Heart left ventricle (tissue), 16 donors: ENCODE data around the gene FABP2. TPM values are rescaled to one million over a fixed set of nuclear protein-coding genes. Genes with fewer than 3 reads are reported as not detected.

ENCODE experiments used
- ATAC-seq, 4 donors: fragments of 200-7000 bp; cut with Tn5 transposase; one replicate each; pipeline ENCODE4 v1.9.1; 2020 to 2022; ENCODE audit warnings: moderate library complexity in 4 of 4, mild to moderate bottlenecking in 3 of 4, moderate number of reproducible peaks in 1 of 4
- DNase-seq, 5 donors: peaks; one replicate each; pipeline ENCODE4 v3.0.0-alpha.2; 2020
- H3K27ac ChIP-seq, 12 donors: fragments of 200-600 bp; sonication (generic) in 4 of 12; one replicate each; pipeline versions ENCODE4 v1.5.0 to v1.8.0; 2016 to 2022; ENCODE audit warnings: mild to moderate bottlenecking in 2 of 12
- H3K27me3 ChIP-seq, 9 donors: fragments of 200-600 bp; sonication (generic) in 2 of 9; one replicate each; pipeline versions ENCODE4 v1.5.1 to v1.8.0; 2016 to 2022; ENCODE audit warnings: mild to moderate bottlenecking in 3 of 9
- H3K36me3 ChIP-seq, 9 donors: fragments of 200-600 bp; sonication (generic) in 2 of 9; one replicate each; pipeline versions ENCODE4 v1.5.0 to v1.8.0; 2018 to 2022; ENCODE audit warnings: mild to moderate bottlenecking in 2 of 9
- H3K4me1 ChIP-seq, 12 donors: fragments of 200-600 bp; sonication (generic) in 4 of 12; one replicate each; pipeline versions ENCODE4 v1.5.0 to v1.8.0; 2016 to 2022; ENCODE audit warnings: mild to moderate bottlenecking in 3 of 12
- H3K4me3 ChIP-seq, 12 donors: fragments of 200-600 bp; sonication (generic) in 4 of 12; one replicate each; pipeline versions ENCODE4 v1.5.0 to v1.8.0; 2017 to 2022; ENCODE audit warnings: mild to moderate bottlenecking in 9 of 12, moderate library complexity in 4 of 12
- H3K9me3 ChIP-seq, 12 donors: fragments of 200-600 bp; sonication (generic) in 4 of 12; one replicate each; pipeline versions ENCODE4 v1.5.0 to v1.8.0; 2016 to 2022; ENCODE audit warnings: mild to moderate bottlenecking in 1 of 12
- POLR2A ChIP-seq, 2 donors: fragments of 450-650 bp; IDR thresholded peaks; one replicate each; pipeline ENCODE4 v1.6.1; 2017; ENCODE audit warnings: antibody characterized with exemption in 2 of 2, mild to moderate bottlenecking in 2 of 2, moderate library complexity in 2 of 2
- WGBS, 4 donors: extraction: QIAGEN DNeasy Blood & Tissue Kit in 2 of 4; methylation state at CpG; one replicate each; pipeline versions ENCODE4 v1.1.5 to v1.1.7; 2013 to 2018; 5-methylcytosine and 5-hydroxymethylcytosine counted together
- intact Hi-C, 10 donors: fragments of 100-400 bp; cut with DNase I; formaldehyde crosslinking; loops; one replicate each; pipeline versions ENCODE4 v1.11.1 to v1.14.2; 2022
- polyA plus RNA-seq, 2 donors: library from polyadenylated mRNA; stranded (reverse); fragments of 200-250 nt; gene quantifications; one replicate each; pipeline ENCODE4 v1.2.3, GENCODE V29; 2013
- total RNA-seq, 9 donors: library from RNA; depleted of rRNA in 2 of 9; stranded (reverse); fragments of >200 nt in 2 of 9; fragmentation: NEBNext Ultra II Directional in 3 of 9; extraction: Animal tissue kit (Norgen Biotek cat#: 25700) in 3 of 9; gene quantifications; one replicate each; pipeline versions ENCODE4 v1.1.0 to v1.2.4, GENCODE V29; 2016 to 2023
- TF ChIP-seq, protein P1 (sequence below), 12 donors: fragments of 200-600 bp; sonication (generic) in 4 of 12; IDR thresholded peaks; one replicate each; pipeline versions ENCODE4 v1.5.0 to v1.8.0; 2018 to 2022; ENCODE audit warnings: antibody characterized with exemption in 12 of 12, mild to moderate bottlenecking in 5 of 12
- donor health status: ischemic (EF 13 %, LVEDD 7.1; RV severe dilation, severe dysfunction).
- donor health status: healthy with polysubstance abuse.
- donor health status: DM: no; HTN: yes; CAD: no.
- donor health status: DM: no; HTN: no; CAD: no.
- donor health status: ischemic (EF 25% LVEDD 6.9; RV normal size, moderate dysfunction).
- donor health status: ischemic (EF 25% LVEDD 5.7; RV mildly dilated, moderate dysfunction).
- donor health status: healthy.
- donor health status: DM: yes; HTN: yes; CAD: no.
- donor health status: ischemic (EF 35%, LVEDD 5.7; RV mildly dilated, moderate dysfunction).
- donor health status: nonischemic (EF 11% LVEDD 7.7; RV severe dilation, severe dysfunction).
- donor health status: DM: yes; HTN: yes; CAD: no.
- donor health status: PGD.
- donor health status: ischemic (EF 29% LVEDD 5.4; RV normal size, mild dysfunction).
- donor health status: nonischemic (EF 23%, LVEDD 6.1; RV moderate dilation, normal function).

The FABP2 gene
- total and polyA plus RNA-seq, 11 donors: 0.15 to 2.9 (median 1.8) TPM; not detected in 7

DNA sequence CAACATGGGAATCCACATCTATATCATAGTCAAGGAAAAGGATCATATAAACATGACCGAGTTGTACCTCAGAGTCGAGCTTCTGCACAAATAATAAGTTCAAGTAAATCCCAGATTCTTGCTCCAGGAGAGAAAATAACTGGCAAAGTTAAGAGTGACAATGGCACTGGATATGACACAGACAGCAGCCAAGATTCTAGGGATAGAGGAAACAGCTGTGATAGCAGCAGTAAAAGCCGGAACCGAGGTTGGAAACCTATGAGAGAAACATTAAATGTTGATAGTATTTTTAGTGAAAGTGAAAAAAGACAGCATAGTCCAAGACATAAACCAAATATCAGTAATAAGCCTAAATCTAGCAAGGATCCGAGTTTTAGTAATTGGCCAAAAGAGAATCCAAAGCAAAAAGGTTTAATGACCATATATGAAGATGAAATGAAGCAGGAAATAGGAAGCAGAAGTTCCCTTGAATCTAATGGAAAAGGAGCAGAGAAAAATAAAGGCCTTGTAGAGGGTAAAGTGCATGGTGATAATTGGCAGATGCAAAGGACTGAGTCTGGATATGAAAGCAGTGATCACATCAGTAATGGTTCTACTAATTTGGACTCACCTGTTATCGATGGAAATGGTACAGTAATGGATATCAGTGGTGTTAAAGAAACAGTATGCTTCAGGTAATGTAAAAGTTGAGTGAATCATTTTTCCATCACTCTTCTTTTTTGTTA, 50.4 kb downstream of the FABP2 start:
- H3K4me1 ChIP-seq: peaks cover 0 to 8% (median 0%) of the 10 kb centered on the region in 12 donors
- WGBS, 4 donors: 59 to 65% (median 62%) methylated on average over 6 of the region's 6 CpGs
- DNase-seq (no peak), ATAC-seq (no peak)
- intact Hi-C loops: no loop called here
- no peaks in the 10 kb centered on the region for H3K27me3 ChIP-seq
- no peaks in the 10 kb centered on the region for H3K9me3 ChIP-seq
- peaks cover 0 to 75% (median 27%) of the 10 kb centered on the region in 9 donors for H3K36me3 ChIP-seq
- TF ChIP-seq POLR2A (IDR thresholded peaks at IDR 0.05): no peak
- TF ChIP-seq, protein P1, sequence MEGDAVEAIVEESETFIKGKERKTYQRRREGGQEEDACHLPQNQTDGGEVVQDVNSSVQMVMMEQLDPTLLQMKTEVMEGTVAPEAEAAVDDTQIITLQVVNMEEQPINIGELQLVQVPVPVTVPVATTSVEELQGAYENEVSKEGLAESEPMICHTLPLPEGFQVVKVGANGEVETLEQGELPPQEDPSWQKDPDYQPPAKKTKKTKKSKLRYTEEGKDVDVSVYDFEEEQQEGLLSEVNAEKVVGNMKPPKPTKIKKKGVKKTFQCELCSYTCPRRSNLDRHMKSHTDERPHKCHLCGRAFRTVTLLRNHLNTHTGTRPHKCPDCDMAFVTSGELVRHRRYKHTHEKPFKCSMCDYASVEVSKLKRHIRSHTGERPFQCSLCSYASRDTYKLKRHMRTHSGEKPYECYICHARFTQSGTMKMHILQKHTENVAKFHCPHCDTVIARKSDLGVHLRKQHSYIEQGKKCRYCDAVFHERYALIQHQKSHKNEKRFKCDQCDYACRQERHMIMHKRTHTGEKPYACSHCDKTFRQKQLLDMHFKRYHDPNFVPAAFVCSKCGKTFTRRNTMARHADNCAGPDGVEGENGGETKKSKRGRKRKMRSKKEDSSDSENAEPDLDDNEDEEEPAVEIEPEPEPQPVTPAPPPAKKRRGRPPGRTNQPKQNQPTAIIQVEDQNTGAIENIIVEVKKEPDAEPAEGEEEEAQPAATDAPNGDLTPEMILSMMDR (IDR thresholded peaks at IDR 0.05): no peak
- peak overlapping the region in 1 of 12 donors; percentile 13 for H3K27ac ChIP-seq
- H3K4me3 ChIP-seq: no peak overlapping the region

GRCh38 chr4:119268466-119268865, 53.5 kb downstream of the FABP2 start:
- Histone ChIP-seq H3K4me3 (no peak overlapping the region), H3K36me3 (peaks cover 0 to 97% (median 36%) of the 10 kb centered on the region in 9 donors)
- TF ChIP-seq, protein P1 (IDR thresholded peaks at IDR 0.05): no peak
- TF ChIP-seq POLR2A (IDR thresholded peaks at IDR 0.05): no peak

More at GRCh38 chr4:119268466-119268865, 53.5 kb downstream of the FABP2 start:
- WGBS, 4 donors: 89 to 93% (median 91%) methylated on average over 3 of the region's 3 CpGs
- intact Hi-C loops: no loop called here
- Histone ChIP-seq H3K27ac (no peak overlapping the region), H3K9me3 (no peaks in the 10 kb centered on the region), H3K4me1 (peaks cover 0 to 8% (median 0%) of the 10 kb centered on the region in 12 donors), H3K27me3 (no peaks in the 10 kb centered on the region)
- ATAC-seq: no peak
- no peak for DNase-seq

Other genes starting within 250 kb of the FABP2 start
- 1,000 to 10,000 TPM in 1 of 9 donors, 100 to 1,000 TPM in 8; 466 to 1,072 (median 885) TPM for gene MYOZ2, start 186.3 kb downstream of the FABP2 start, total RNA-seq
- gene MYOZ2, start 186.3 kb downstream of the FABP2 start, polyA plus RNA-seq: 100 to 1,000 TPM; 592 to 872 TPM
- gene USP53, start 109.4 kb downstream of the FABP2 start, total RNA-seq: 10 to 100 TPM; 32.9 to 52.9 (median 43.7) TPM
- 10 to 100 TPM; 24.2 to 44.4 TPM for gene USP53, start 109.4 kb downstream of the FABP2 start, polyA plus RNA-seq